Bone marrow (tissue), 2 donors: ENCODE measurements around the gene ARHGEF28.

Experiments used
- DNase-seq, 2 donors: peaks; one replicate each; lab custom pipeline; 2025; lab: John Stamatoyannopoulos, UW

The ARHGEF28 gene

DNA sequence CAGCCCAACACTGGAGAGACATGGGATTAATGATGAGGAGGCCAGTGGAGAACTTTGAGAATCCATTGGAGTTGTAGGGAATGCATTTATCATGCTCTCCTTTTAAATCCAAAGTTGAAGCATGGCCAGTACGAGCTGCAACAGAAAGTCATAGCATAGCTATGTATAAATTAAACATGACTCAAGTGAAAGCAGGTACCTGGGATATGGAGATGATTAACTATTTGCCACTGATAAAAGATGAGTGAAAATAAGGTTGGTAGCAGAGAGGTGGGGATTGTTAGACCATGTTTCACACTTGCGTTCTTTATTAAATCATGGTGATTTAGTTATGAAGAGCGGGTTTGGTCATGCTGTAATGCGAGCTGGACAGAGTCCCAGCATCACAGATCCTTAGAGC is 189.6 kb downstream of the ARHGEF28 start:
- DNase-seq, result no peak

GRCh38 chr5:73816656-73817420 is 190.8 kb downstream of the ARHGEF28 start:
- DNase-seq, result no peak

DNA sequence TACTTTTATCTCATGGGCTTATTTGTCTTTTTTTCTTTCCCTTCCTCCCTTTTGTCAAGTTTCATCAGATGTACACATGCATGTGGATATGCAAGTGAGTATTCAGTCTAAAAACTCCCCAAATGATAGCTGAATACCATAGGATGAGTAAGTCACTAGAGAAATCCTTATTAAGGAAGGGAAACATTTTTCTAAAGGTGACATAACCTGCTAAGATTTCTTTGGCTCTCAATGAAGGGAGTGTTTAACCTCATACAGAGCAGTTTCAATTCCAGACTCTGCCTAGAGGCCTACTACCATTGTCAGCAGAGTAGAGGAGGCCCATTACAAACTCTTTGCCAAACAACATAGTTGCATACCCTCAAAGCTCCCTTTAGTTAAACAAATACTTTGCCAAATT is 192.4 kb downstream of the ARHGEF28 start:
- DNase-seq, result no peak

DNA sequence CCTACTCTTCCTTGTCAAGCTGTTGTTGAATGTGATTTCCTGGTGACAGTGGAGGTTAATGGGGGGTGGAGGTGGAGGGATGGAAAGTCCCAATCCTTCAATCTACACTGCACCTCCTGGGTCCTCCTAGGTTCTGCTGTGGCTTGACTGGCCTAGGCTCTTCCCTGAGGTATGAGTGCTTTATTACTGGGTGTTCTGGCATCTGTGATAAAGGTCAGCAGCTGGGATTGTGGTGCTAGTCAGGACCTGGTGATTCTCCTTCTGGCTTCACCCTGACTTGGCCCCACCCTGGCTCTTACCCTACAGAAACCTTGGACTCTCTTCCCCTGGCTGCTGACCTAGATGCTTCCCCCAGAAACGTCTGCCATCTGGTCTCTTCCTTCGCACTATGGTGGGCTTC is 194.3 kb downstream of the ARHGEF28 start:
- no peak for DNase-seq

- no peak for DNase-seq
Measured at GRCh38 chr5:73821003-73821402, 195.0 kb downstream of the ARHGEF28 start.

GRCh38 chr5:73822278-73822988 is 196.4 kb downstream of the ARHGEF28 start:
- no peak for DNase-seq

DNA sequence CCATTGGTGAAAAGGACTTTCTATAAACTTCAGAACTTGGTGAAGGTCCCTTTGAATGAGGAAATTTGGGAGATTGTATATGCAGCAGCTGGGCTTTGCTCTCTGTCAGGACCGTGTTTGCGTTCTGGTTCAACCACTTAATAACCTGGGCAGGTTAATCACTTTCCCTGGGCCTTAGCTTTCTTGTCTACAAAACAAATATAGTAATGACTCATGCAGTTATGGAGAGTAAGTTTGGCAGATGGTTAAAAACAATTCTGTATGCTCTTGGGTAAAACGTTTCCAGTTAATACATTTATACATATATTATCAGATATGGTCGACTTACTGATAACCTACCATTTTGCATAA is 197.0 kb downstream of the ARHGEF28 start:
- no peak for DNase-seq

DNA sequence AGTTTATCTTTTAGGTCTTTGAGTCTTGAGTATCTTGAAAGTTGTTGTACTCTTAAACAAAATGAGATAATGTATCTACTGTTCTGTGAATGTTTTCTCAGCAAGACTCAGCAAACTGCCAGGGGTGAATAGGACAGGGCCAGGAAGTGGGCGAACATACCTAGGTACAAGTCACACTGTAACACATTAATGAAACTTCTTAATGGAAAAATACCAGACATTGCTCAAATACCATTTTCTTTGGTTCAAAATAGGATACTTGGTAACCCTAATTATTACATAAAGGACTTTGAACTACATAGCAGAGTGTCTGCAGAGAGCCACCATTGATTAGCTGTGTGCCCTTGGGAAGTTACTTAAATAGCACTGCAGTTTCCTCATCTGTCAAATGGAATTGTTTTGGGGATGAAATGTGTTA is 197.5 kb downstream of the ARHGEF28 start:
- DNase-seq, result no peak

DNA sequence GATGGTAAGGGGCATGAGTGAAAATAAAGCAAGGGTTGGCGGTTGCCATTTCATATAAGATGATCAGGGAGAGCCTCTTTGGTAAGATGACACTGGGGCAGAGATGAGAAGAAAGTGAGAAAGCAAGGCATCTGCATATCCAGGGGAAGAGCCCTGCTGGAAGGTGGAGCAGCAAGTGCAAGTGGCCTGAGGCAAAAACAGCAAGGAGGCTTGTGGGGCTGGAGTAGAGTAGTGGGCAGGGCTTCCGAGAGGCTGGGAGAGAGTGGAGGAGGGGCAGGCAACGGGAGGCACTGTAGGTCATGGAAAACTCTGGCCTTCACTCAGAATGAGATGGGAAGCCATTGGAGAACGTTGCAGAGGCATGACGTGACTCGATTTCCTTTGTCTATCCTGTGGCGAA is 199.2 kb downstream of the ARHGEF28 start:
- no peak for DNase-seq

DNA sequence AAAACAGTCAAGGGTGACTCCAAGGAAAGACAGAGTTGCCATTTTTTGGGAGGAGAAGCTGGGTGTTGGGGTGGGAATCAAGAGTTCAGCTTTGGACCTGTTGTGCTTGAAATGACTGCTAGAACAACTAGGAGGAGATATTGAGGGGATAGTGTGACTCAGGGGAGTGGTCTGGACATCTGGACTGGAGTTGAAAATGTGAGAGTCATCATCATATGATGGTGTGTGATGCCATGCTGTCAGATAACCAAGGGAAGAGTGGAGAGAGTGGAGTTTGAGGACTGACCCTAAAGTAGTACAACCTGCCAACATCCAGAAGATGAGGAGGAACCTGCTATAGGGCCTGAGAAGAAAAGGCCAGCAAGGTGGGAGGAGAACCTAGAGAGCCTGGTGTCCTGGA is 199.7 kb downstream of the ARHGEF28 start:
- no peak for DNase-seq

GRCh38 chr5:73826301-73827105 is 200.5 kb downstream of the ARHGEF28 start:
- no peak for DNase-seq

DNA sequence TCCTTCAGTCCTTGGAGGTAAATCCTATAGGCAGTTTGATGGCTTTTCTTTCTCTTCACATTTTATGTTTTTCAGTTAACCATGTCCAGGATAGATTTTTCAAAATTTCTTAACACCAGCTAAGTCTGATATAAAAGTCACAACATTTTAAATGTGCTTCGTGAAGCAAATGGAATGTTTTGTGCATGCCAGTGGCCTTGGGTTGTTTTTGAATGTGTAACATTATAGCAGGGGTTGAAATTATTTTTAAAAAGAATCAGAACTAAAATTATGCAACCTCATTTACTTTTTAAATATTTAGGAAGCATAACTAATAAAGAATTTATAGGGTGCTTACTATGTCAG is 201.1 kb downstream of the ARHGEF28 start:
- no peak for DNase-seq

GRCh38 chr5:73828465-73828864 is 202.5 kb downstream of the ARHGEF28 start:
- no peak for DNase-seq

DNA sequence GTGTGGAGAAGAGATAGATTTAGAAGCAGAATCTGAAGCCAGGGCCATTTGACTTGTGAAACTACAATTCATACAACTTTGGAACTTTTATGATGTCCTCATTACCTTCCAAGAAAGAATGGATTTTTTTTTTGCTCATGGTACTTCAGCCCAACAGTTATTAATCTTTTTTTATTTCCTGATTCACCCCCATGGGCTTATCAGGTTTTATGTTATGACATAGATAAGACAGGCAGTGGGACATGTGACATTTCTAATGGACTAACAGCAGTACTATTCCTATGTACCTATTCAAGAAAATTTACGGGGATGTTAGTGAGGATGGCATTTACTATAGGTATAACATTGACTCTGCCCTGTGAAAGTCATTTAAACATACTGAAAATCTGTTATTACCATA is 204.7 kb downstream of the ARHGEF28 start:
- DNase-seq, result no peak

DNA sequence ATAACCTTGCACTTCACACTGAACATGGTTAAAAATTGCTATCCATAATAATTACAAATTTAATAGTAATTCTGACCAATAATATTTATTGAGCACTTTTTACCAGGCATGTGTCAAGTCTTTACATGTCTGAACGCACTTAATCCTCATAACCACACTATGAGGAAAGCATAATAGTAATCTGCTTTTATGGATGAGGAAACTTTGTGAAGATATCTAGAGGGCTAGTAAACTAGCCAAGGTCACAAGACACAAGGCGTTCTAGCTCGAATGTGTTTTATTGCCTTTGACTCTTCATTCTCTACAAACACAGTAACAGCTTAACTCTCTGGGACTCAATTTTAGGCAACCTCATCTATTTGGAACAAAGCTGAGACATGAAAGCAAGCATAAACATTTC is 205.1 kb downstream of the ARHGEF28 start:
- DNase-seq, result no peak

- no peak for DNase-seq
Measured at GRCh38 chr5:73834693-73835092, 208.7 kb downstream of the ARHGEF28 start.

DNA sequence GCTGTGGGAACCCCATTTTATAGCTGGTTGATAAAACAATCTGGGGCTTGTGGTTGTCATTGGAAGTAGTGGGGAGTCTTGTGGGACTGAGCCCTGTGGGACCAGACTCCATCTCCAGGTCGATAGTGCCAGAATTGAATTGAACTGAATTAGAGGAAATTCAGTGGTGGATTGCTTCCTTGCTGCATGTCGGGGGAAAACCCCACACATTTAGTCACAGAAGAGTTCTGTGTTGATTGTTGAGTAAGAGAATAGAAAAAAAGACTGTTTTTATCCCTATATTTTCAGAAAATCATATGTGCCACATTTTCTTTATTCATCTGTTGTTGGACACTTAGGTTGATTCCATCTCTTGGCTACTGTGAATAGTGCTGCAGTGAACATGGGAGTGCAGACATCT is 209.7 kb downstream of the ARHGEF28 start:
- DNase-seq, result no peak

DNA sequence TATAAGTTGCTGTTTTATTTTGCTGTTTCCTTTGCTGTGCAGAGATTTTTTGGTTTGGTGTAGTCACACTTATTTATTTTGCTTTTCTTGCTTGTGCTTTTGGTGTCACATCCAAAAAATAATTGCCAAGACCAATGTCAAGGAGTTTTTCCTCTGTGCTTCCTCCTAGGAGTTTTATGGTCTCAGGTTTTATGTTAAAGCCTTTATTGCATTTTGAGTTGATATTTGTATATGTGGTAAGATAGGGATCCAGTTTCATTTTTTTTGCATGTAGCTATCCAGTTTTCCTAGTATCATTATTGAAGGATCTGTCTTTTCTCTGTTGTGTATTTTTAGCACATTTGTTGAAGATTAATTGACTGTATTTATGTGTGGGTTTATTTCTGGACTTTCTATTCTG is 210.6 kb downstream of the ARHGEF28 start:
- no peak for DNase-seq

DNA sequence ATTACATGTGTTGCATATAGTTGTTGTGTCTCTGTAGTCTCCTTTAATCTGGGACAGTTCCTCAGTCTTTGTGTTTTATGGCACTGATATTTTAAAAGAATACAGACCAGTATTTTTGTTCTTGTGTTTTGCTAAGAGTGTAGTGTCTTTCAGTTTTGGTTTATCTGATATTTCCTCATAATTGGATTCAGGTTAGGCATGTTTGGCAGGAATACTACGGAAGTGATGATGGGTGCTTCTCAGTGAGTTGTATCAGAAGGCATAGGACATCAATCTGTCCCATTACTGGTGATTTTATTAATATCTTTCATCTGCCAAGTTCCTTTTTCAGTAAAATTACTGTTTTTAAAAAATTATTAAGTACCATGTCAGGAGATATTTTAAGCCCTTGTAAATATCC is 212.9 kb downstream of the ARHGEF28 start:
- DNase-seq, result no peak

DNA sequence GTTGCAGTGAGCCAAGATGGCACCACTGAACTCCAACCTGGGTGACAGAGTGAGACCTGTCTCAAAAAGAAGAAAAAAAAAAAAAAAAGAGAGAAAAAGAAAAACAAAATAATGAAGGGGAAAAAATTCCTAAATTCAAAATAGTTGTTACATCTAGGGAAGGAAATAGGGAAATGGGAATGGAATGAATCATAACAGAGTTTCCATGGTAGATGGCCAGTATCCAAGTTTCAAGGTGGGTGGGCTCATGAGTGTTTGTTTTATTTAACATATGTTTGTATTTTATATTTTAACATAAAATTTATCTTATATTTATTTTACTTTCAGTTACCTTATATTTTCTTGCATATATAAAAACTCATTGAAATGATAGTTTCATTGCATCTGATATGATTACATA is 215.6 kb downstream of the ARHGEF28 start:
- no peak for DNase-seq

DNA sequence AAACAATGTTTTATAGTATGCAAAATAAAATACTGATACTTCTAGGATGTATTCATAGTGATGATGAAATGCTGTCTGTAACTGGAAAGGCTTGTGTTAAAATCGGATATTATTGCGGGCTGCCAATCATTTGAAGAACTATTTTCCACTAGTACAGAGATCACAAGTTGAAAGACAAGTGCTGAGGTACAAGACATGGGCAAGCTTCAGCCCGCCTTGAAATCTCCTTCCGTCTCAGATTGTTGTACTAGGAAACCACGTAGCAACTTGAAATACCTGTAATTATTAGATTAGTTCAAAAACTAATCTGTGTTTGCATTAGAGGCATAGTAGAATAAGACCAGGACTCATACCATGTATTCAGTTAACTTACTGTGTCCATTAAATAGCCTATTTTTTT is 218.2 kb downstream of the ARHGEF28 start:
- DNase-seq, result no peak

- no peak for DNase-seq
Measured at GRCh38 chr5:73851471-73852181, 225.6 kb downstream of the ARHGEF28 start.
